ENCODE results near the gene GHRH.

- no peak for TF ChIP-seq CEBPB (IDR thresholded peaks at IDR 0.05; ENCODE audit: low read depth, low read length)
- TF ChIP-seq, protein P1, sequence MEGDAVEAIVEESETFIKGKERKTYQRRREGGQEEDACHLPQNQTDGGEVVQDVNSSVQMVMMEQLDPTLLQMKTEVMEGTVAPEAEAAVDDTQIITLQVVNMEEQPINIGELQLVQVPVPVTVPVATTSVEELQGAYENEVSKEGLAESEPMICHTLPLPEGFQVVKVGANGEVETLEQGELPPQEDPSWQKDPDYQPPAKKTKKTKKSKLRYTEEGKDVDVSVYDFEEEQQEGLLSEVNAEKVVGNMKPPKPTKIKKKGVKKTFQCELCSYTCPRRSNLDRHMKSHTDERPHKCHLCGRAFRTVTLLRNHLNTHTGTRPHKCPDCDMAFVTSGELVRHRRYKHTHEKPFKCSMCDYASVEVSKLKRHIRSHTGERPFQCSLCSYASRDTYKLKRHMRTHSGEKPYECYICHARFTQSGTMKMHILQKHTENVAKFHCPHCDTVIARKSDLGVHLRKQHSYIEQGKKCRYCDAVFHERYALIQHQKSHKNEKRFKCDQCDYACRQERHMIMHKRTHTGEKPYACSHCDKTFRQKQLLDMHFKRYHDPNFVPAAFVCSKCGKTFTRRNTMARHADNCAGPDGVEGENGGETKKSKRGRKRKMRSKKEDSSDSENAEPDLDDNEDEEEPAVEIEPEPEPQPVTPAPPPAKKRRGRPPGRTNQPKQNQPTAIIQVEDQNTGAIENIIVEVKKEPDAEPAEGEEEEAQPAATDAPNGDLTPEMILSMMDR (conservative IDR thresholded peaks at IDR 0.05; ENCODE audit: low read depth, low read length), result no peak
- no peak for TF ChIP-seq FOS (IDR thresholded peaks at IDR 0.05; ENCODE audit: low read depth, low read length)
- TF ChIP-seq RCOR1 (IDR thresholded peaks at IDR 0.05; ENCODE audit: insufficient replicate concordance, low read length), result no peak
- TF ChIP-seq NFE2L2 (IDR thresholded peaks at IDR 0.05; ENCODE audit: low read depth, low read length), result no peak
- no peak for TF ChIP-seq POLR2A (IDR thresholded peaks at IDR 0.05; ENCODE audit: low read depth, low read length)
- no peak for TF ChIP-seq RAD21 (IDR thresholded peaks at IDR 0.05; ENCODE audit: low read length)
- no peak for TF ChIP-seq SMC3 (IDR thresholded peaks at IDR 0.05; ENCODE audit: low read depth, low read length)
- no peak for TF ChIP-seq CHD1 (IDR thresholded peaks at IDR 0.05; ENCODE audit: low read depth, low read length)
- no peak for TF ChIP-seq MAFK (IDR thresholded peaks at IDR 0.05; ENCODE audit: low read depth, low read length)
- no peak for TF ChIP-seq MAZ (IDR thresholded peaks at IDR 0.05; ENCODE audit: borderline replicate concordance, low read depth, low read length)
- no peak for TF ChIP-seq USF2 (IDR thresholded peaks at IDR 0.05; ENCODE audit: low read depth, low read length)
These were observed 55.8 kb downstream of the GHRH start for GRCh38 chr20:37205794-37206193.

All from IMR-90 (cell line).